Endothelial cell (in vitro differentiated cells): ENCODE data around the gene NELFCD. TPM values are rescaled to one million over a fixed set of nuclear protein-coding genes. Genes with fewer than 3 reads are reported as not detected.
"Not testable (repeated sequence)": the region's sequence is repeated elsewhere in the genome, so short reads cannot be mapped to it uniquely, and the experiment has no call there.

ENCODE experiments used
- DNase-seq: peaks from one replicate; pipeline ENCODE4 v3.0.0; 2021; ENCODE audit warnings: low spot score
- H3K27ac Mint-ChIP-seq: one replicate; pipeline ENCODE4 v1.8.0; 2021; ENCODE audit warnings: mixed read lengths, inconsistent platforms; ENCODE audit not compliant: unreplicated experiment
- H3K27me3 Mint-ChIP-seq: one replicate; pipeline ENCODE4 v1.8.0; 2021; ENCODE audit warnings: mild to moderate bottlenecking, moderate library complexity, mixed read lengths, inconsistent platforms; ENCODE audit not compliant: unreplicated experiment
- H3K36me3 Mint-ChIP-seq: one replicate; pipeline ENCODE4 v1.8.0; 2021; ENCODE audit warnings: mild to moderate bottlenecking, low read depth, mixed read lengths, inconsistent platforms; ENCODE audit not compliant: unreplicated experiment
- H3K4me1 Mint-ChIP-seq: one replicate; pipeline ENCODE4 v1.8.0; 2021; ENCODE audit warnings: mild to moderate bottlenecking, mixed read lengths, inconsistent platforms; ENCODE audit not compliant: unreplicated experiment
- H3K4me3 Mint-ChIP-seq: one replicate; pipeline ENCODE4 v1.8.0; 2021; ENCODE audit warnings: mild to moderate bottlenecking, mixed read lengths, inconsistent platforms; ENCODE audit not compliant: unreplicated experiment
- H3K9me3 Mint-ChIP-seq: one replicate; pipeline ENCODE4 v1.8.0; 2021; ENCODE audit warnings: mixed read lengths, inconsistent platforms; ENCODE audit not compliant: unreplicated experiment
- CTCF ChIP-seq: fragments of 200-600 bp; sonication (generic); IDR thresholded peaks from one replicate; pipeline ENCODE4 v1.5.0; 2021; ENCODE audit warnings: antibody characterized with exemption; ENCODE audit not compliant: unreplicated experiment
- total RNA-seq: library from RNA; stranded (reverse); fragmentation: NEBNext Ultra II Directional; extraction: Animal tissue kit (Norgen Biotek cat#: 25700); gene quantifications from one replicate; pipeline ENCODE4 v1.2.1, GENCODE V29; 2021; ENCODE audit not compliant: unreplicated experiment

The NELFCD gene
- total RNA-seq, 1 donor from 2014 or later: 68.7 TPM

GRCh38 chr20:58981628-58982364 is 740 bp downstream of the NELFCD start:
- peak overlapping the region; percentile 13 for H3K27ac Mint-ChIP-seq

GRCh38 chr20:58982406-58983114 is 1.5 kb downstream of the NELFCD start:
- Mint-ChIP-seq H3K9me3 (no peaks in the 10 kb centered on the region), H3K27ac (peak overlapping the region; percentile 76), H3K4me1 (peaks cover 20% of the 10 kb centered on the region), H3K36me3 (peaks cover 15% of the 10 kb centered on the region), H3K4me3 (peak overlapping the region; percentile 87), H3K27me3 (peaks cover 10% of the 10 kb centered on the region)
- no peak for DNase-seq
- TF ChIP-seq CTCF: no peak

More at GRCh38 chr20:58981628-58982364, 740 bp downstream of the NELFCD start:
- no peak for DNase-seq
- peaks cover under 1% of the 10 kb centered on the region for H3K9me3 Mint-ChIP-seq
- H3K27me3 Mint-ChIP-seq: peaks cover 10% of the 10 kb centered on the region
- peaks cover 10% of the 10 kb centered on the region for H3K36me3 Mint-ChIP-seq
- H3K4me3 Mint-ChIP-seq: peak overlapping the region; percentile 91
- peaks cover 20% of the 10 kb centered on the region for H3K4me1 Mint-ChIP-seq
- no peak for TF ChIP-seq CTCF

- not testable (repeated sequence) for DNase-seq, H3K27ac Mint-ChIP-seq, H3K4me3 Mint-ChIP-seq, H3K27me3 Mint-ChIP-seq, H3K9me3 Mint-ChIP-seq
- Mint-ChIP-seq H3K36me3 (peaks cover 19% of the 10 kb centered on the region), H3K4me1 (peaks cover 20% of the 10 kb centered on the region)
Measured at GRCh38 chr20:58983115-58983468, 2.0 kb downstream of the NELFCD start.

- Mint-ChIP-seq H3K27me3 (peaks cover 10% of the 10 kb centered on the region), H3K4me3 (peak overlapping the region; percentile 24), H3K9me3 (no peaks in the 10 kb centered on the region), H3K4me1 (peaks cover 20% of the 10 kb centered on the region), H3K36me3 (peaks cover 30% of the 10 kb centered on the region), H3K27ac (no peak overlapping the region)
- no peak for TF ChIP-seq CTCF
- no peak for DNase-seq
Measured at GRCh38 chr20:58984691-58985090, 3.6 kb downstream of the NELFCD start.

GRCh38 chr20:58985656-58986055 is 4.6 kb downstream of the NELFCD start:
- H3K27me3 Mint-ChIP-seq: peaks cover 10% of the 10 kb centered on the region
- DNase-seq: no peak
- H3K36me3 Mint-ChIP-seq: peaks cover 34% of the 10 kb centered on the region
- no peak for TF ChIP-seq CTCF
- no peak overlapping the region for H3K27ac Mint-ChIP-seq
- peaks cover 20% of the 10 kb centered on the region for H3K4me1 Mint-ChIP-seq
- H3K9me3 Mint-ChIP-seq: no peaks in the 10 kb centered on the region
- no peak overlapping the region for H3K4me3 Mint-ChIP-seq
